Head of caudate nucleus (tissue), 42 donors: ENCODE data around the gene TERT.
"Not testable (repeated sequence)": the region's sequence is repeated elsewhere in the genome, so short reads cannot be mapped to it uniquely, and the experiment has no call there.

ENCODE experiments used
- DNase-seq, 42 donors: peaks; one replicate each; pipeline versions ENCODE4 v3.0.0 to v3.0.0-alpha.2; 2020 to 2021; ENCODE audit warnings: mixed read lengths in 7 of 42
- intact Hi-C: fragments of 100-400 bp; cut with DNase I; formaldehyde crosslinking; loops from one replicate; pipeline ENCODE4 v1.15.0; 2022

The TERT gene

DNA sequence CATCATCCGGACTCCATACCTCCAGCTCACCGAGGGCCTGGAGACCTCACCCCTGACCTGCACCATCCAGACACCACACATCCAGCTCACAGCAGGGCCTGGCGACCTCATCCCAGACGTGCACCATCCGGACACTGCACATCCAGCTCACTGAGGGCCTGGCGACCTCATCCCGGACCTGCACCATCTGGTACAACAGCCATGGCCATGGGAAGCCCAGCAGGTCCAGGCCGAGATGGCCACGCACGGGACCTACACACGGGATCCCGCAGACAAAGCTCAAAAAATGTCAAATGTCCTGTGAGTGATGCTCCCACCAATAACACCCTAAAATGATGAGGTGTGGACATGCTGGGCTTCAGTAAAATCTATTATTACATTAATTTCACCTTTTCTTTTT is 9.7 kb downstream of the TERT start:
- intact Hi-C loops = no loop called here
- peak in 9 of 42 donors; percentile 2 to 39 (median 14) for DNase-seq

DNA sequence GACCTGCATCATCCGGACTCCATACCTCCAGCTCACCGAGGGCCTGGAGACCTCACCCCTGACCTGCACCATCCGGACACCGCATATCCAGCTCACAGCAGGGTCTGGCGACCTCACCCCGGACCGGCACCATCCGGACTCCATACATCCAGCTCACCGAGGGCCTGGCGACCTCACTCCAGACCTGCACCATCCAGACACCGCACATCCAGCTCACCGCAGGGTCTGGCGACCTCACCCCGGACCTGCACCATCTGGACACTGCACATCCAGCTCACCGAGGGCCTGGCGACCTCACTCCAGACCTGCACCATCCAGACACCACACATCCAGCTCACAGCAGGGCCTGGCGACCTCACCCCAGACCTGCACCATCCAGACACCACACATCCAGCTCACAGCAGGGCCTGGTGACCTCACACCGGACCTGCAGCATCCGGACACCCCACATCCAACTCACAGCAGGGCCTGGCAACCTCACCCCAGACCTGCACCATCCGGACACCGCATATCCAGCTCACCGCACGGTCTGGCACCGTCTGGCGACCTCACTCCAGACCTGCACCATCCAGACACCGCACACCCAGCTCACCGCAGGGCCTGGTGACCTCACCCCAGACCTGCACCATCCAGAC is 10.4 kb downstream of the TERT start:
- peak in 8 of 42 donors; percentile 0 to 18 (median 6) for DNase-seq
- intact Hi-C loops = not testable (repeated sequence)

DNA sequence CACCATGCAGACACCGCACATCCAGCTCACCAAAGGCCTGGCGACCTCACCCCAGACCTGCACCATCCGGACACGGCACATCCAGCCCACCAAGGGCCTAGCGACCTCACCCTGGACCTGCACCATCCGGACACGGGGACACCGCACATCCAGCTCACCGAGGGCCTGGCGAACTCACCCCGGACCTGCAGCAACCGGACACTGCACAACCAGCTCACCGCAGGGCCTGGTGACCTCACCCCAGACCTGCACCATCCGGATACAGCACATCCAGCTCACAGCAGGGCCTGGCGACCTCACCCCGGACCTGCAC is 11.2 kb downstream of the TERT start:
- intact Hi-C loops = not testable (repeated sequence)
- peak in 6 of 42 donors; percentile 3 to 23 (median 9) for DNase-seq

DNA sequence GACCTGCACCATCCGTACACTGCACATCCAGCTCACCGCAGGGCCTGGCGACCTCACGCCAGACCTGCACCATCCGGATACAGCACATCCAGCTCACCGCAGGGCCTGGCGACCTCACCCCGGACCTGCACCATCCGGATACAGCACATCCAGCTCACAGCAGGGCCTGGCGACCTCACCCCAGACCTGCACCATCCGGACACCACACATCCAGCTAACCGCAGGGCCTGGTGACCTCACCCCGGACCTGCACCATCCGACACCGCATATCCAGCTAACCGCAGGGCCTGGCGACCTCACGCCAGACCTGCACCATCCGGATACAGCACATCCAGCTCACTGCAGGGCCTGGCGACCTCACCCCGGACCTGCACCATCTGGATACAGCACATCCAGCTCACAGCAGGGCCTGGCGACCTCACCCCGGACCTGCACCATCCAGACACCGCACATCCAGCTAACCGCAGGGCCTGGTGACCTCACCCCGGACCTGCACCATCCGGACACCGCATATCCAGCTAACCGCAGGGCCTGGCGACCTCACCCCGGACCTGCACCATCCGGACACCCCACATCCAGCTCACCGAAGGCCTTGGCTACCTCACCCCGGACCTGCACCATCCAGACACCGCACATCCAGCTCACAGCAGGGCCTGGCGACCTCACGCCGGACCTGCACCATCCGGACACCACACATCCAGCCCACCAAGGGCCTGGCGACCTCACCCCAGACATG is 11.7 kb downstream of the TERT start:
- intact Hi-C loops = not testable (repeated sequence)
- DNase-seq = peak in 5 of 42 donors; percentile 1 to 14 (median 5)

DNA sequence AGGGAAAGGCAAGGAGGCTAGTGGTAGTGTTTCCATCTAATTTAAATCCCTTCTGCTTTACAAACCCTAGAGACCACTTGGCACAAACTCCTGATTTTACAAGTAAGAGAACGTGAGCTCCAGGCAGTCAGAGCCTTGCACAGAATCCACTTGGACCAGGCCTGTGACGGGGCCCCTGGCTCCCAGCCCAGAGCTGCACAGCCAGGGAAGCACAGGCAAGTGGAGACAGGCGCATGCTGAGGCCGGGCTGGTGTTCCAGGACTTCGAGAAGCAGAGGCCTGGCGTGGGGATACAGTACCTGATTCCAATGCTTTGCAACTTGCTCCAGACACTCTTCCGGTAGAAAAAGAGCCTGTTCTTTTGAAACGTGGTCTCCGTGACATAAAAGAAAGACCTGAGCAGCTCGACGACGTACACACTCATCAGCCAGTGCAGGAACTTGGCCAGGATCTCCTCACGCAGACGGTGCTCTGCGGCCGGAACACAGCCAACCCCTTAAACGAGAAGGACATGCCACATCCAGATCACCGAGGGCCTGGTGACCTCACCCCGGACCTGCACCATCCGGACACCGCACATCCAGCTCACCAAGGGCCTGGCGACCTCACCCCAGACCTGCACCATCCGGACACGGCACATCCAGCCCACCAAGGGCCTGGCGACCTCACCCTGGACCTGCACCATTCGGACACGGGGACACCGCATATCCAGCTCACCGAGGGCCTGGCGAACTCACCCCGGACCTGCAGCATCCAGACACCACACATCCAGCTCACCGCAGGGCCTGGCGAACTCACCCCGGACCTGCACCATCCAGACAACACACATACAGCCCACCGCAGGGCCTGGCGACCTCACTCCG is 12.5 kb downstream of the TERT start:
- intact Hi-C loops = no loop called here
- DNase-seq = peak in 8 of 42 donors; percentile 1 to 24 (median 16)

DNA sequence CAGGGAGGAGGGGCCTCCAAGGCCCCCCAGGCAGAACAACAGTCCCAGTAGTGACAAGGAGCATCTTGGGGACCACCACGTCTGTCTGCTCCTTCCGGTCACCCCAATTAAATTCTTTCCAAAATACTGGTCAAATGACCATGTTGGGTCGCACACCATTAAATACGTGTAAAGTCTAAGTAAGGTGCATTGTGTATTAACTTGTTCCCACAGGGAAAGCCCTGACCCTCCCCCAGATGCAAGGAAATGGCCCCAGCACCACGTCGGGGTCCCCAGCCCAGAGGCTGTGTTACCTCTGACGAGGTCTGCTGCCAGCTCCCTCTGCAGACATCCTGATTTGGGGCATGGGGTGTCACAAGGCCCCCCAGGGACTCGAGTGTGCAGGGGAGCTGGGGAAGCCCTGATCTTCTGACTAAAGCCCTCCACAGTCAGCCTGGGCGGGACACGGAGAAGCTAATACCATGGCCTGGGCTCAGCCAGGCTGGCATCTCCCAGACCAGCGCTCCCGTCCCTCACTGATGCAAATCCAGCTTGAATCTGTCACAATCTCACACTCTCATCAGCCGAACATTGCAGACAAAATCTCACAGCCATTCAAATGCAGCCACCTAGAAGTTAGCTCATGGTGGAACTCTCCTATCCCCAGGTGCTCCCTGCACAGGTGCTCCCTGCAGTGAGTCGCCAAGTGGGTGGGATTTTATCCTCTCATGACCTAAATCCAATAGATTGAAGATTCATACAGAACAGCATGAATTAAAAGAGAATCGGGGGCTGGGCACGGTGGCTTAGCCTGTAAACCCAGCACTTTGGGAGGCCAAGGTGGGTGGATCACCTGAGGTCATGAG is 13.6 kb downstream of the TERT start:
- DNase-seq = peak in 2 of 42 donors; percentile 1
- intact Hi-C loops = no loop called here

DNA sequence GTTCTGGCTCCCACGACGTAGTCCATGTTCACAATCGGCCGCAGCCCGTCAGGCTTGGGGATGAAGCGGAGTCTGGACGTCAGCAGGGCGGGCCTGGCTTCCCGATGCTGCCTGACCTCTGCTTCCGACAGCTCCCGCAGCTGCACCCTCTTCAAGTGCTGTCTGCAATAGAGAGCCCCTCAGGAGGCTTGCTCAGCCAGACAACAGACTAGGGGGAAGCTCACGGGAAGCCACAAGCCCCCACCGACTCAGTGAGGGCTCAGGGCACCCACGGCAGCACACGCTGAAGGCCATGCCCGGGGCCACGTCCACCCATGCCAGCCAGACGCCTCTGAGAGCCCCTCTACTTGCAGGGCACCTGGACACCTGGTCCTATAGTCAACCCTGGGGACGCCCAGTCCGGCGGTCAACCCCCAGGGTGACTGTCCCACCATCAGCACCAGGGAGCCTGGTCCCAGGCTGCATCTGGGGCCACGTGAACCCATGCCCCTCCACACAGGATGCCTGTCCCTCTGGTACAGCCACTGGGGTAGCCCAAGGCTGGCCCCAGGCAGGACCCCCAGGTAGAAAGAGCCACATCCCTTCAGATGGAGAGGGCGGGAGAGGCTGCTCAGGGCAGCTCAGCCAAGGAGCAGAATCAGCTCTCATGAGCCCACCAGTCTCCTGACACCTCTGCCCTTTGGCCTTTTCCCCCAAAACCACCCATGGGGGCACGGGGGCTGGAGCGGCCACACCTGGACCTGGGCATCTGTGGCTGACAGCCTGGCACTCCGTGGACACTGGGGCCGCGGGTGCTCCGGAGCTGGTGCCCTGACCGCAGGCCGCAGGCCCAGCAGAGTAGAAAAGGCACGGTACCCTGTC is 14.5 kb downstream of the TERT start:
- DNase-seq = peak in 1 of 42 donors; percentile 13
- intact Hi-C loops = no loop called here

DNA sequence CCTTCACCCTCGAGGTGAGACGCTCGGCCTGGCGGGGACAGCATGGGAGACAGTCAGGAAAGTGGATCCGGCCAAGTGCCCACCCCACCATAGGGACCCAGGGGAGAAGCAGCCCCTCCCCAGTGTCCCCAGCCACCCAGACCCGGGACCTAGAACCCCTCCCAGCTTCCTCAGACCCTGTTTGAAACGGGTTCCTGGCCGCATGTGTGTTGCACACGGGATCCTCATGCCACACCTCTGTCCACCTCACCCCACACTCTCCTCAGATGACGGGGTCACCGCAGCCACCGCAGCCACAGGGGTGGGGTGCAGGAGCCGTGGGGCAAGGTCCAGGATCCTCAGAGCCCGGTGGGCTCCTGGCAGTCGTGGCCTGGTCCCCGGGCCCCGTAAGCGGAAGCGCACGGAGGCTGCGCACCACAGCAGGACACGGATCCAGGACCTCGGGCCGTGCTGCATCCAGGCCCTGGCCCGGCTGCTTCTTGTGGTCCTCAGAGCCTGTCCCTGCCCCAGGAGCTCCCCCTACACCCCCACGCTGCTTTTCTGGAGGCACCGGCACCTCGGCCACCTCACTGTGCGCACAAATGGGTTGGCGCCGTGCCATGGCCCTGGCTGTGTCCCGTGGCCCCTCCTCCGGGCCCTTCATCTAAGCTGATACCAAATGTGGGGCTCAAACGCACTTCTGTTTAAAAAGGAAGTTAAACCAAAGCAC is 15.3 kb downstream of the TERT start:
- no peak for DNase-seq
- intact Hi-C loops = no loop called here

DNA sequence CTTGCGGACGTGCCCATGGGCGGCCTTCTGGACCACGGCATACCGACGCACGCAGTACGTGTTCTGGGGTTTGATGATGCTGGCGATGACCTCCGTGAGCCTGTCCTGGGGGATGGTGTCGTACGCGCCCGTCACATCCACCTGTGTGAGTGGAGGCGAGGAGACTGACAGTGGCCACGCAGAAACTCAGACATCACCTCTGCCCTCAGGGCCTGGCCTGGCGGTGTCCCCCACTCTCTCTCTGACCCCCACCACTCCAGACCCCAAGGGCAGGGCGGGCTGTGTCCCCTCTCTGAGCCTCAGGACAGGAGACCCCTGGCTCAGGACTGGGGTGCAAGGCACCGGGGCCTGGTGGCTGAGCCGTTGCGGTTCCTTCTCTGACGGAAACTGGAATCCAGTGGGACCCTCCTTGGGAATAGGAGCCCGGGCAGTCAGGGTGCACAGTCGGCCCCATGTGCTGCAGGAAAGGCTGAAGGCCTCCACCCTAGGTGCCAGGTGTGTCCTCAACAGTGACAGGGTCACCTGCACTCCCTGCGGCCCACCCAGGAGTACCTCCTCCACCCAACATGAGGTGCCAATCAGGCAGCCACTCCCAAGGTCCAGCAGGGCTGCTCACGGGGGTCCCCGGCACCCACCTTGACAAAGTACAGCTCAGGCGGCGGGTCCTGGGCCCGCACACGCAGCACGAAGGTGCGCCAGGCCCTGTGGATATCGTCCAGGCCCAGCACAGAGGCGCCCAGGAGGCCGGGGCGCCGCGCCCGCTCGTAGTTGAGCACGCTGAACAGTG is 16.0 kb downstream of the TERT start:
- DNase-seq = no peak
- intact Hi-C loops = no loop called here

DNA sequence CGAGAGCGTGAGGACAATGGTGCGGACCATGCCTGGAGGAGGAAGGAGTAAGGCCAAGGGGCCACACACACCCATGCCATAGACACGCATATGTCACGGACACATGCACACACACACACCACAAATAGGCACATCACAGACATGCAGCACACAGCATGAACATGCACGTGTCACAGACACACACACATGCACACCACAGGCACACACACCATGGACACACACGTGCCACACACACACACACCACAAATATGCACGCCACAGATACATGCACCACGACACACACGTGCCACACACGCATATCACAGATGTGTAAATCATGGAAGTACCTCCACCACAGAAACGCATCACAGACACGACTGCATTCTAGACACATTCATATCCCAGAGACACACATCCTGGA is 16.7 kb downstream of the TERT start:
- DNase-seq = no peak
- intact Hi-C loops = no loop called here

DNA sequence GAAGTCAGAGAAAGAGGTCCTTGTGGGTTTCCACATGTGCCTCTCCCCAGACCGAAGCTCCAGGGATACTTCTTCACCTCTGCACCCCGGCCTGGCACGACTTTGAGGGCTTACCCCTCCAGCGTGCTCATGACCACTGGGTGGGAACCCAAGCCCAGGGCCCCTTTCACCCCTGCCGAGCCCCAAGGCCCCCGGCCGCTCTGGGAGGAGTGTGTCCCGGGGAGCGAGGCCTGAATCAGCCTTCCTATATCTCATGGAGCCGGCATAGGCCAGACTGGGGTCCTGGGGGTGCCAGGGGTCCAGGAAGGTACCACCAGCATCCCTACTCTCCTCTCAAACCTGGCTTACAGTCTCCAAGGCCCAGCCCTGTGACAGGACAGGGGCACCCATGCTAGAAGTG is 17.1 kb downstream of the TERT start:
- intact Hi-C loops = no loop called here
- DNase-seq = no peak

DNA sequence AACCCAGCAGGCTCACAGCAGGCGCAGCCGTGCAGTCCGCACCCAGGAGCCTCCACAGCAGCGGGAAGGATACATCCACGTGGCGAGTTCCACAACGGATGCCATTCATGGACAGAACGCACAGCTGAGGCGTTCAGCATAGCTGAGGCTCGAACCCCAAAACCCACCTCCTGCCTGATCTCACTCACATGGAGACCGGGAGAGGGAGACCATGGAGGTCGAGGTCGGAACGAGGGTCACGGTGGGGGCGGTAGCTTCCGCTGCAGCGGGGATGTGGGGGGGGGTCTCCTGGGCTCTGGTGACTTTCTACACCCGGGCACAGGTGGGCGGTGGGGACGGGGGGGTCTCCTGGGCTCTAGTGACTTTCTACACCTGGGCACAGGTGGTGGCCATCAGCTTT is 17.5 kb downstream of the TERT start:
- DNase-seq = no peak
- intact Hi-C loops = no loop called here

DNA sequence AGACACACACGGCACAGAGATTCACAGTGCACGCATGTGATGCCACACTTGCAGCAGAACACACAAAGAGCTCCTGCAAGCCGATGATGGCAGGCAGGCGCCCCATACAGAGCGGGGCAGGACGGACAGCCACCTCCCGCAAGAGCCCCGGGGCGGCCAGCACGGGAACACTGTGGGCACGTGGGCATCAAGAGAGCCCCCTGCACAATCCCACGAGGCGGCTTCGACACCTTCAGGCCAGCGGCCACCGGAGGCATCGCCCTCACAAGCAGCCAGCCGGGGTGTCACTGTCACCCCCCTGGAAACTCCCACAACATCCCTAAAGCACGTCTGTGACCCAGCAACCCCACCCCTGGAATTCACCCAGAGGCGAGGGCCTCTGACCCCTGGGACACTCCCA is 17.9 kb downstream of the TERT start:
- DNase-seq = no peak
- intact Hi-C loops = no loop called here

DNA sequence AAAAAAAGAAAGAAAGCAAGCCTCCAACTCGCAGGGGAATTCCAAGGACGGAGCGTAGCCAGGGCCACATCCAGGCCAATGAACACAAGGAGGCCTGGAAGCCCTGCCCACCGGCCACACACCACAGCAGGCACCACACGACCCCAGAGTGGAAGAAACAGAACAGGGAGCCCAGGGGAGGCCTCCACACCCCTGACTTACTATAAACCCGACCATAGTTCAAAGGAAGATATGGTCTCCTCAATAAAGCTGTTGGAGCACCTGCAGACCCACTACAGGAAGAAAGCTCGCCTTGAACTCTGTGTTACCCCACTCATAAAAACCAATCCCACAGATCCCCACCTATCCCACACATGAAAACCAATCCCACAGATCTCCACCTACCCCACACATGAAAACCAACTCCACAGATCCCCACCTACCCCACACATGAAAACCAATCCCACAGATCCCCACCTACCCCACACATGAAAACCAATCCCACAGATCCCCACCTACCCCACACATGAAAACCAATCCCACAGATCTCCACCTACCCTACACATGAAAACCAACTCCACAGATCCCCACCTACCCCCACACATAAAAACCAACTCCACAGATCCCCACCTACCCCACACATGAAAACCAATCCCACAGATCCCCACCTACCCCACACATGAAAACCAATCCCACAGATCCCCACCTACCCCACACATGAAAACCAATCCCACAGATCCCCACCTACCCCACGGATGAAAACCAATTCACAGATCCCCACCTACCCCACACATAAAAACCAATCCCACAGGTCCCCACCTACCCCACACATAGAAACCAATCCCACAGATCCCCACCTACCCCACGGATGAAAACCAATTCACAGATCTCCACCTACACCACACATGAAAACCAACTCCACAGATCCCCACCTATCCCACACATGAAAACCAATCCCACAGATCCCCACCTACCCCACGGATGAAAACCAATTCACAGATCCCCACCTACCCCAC is 19.2 kb downstream of the TERT start:
- intact Hi-C loops, DNase-seq: not testable (repeated sequence)

DNA sequence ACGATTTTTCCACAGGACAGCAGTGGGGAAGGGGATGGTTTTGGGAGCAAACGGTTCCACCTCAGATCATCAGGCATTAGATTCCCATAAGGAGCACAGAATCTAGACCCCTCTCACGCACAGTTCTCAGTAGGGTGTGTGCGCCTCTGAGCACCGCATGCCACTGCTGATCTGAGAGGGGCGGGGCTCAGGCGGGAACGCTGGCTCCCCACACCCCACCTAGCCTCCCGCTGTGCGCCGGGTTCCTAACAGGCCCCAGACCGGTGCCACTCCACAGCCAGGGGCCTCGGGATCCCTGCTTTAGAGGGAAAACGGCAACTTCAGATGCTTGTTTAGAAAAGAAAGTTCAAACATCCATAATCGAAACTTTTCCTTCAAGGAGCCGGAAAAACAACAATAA is 20.4 kb downstream of the TERT start:
- intact Hi-C loops = no loop called here
- no peak for DNase-seq

DNA sequence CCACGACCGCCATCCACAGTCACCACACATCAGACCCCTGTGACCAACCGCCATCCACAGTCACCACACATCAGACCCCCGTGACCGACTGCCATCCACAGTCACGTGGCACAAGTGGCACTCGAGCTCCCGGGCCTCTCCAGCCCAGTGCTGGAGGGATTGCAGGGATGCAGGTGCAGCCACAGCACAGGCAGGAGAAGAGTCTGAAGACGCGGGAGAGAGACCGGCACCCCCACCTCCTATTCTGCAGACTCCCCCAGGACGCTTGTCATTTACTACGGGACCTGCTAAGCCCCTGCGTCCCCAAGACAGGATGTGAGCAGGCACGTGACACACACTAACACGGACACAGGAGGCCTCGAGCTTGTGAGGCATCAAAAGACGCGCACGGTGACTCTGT is 21.1 kb downstream of the TERT start:
- no peak for DNase-seq
- intact Hi-C loops = no loop called here
